ENCODE measurements around the gene CEP152.
A peak's percentile ranks its signal among the peaks of the same experiment; 100 is the strongest.

CEP152 gene

GRCh38 chr15:48834756-48835155 lies 23.9 kb upstream of the CEP152 start:
- Histone ChIP-seq H3K36me3 (ENCODE audit: control insufficient read depth, insufficient read depth, low read length) (no peaks in the 10 kb centered on the region), H3K9me3 (ENCODE audit: control insufficient read depth, low read length) (peaks cover 8% of the 10 kb centered on the region), H3K27ac (ENCODE audit: low read depth, low read length, severe bottlenecking) (no peak overlapping the region), H3K4me1 (ENCODE audit: control insufficient read depth, insufficient read depth, low read length, poor library complexity, severe bottlenecking) (no peaks in the 10 kb centered on the region), H3K4me3 (ENCODE audit: extremely low read depth, insufficient read depth, low read length, poor library complexity, severe bottlenecking) (no peak overlapping the region)
- 87 to 94% methylated on average over 3 to 5 of the region's 5 CpGs for WGBS, 2 experiments (ENCODE audit: insufficient coverage in 2 of 2)

- Histone ChIP-seq H3K27ac (ENCODE audit: low read depth, low read length, severe bottlenecking) (no peak overlapping the region), H3K4me1 (ENCODE audit: control insufficient read depth, insufficient read depth, low read length, poor library complexity, severe bottlenecking) (no peaks in the 10 kb centered on the region), H3K36me3 (ENCODE audit: control insufficient read depth, insufficient read depth, low read length) (no peaks in the 10 kb centered on the region), H3K9me3 (ENCODE audit: control insufficient read depth, low read length) (peaks cover 8% of the 10 kb centered on the region), H3K4me3 (ENCODE audit: extremely low read depth, insufficient read depth, low read length, poor library complexity, severe bottlenecking) (no peak overlapping the region)
Observed at GRCh38 chr15:48833526-48834239, 22.8 kb upstream of the CEP152 start.

DNA sequence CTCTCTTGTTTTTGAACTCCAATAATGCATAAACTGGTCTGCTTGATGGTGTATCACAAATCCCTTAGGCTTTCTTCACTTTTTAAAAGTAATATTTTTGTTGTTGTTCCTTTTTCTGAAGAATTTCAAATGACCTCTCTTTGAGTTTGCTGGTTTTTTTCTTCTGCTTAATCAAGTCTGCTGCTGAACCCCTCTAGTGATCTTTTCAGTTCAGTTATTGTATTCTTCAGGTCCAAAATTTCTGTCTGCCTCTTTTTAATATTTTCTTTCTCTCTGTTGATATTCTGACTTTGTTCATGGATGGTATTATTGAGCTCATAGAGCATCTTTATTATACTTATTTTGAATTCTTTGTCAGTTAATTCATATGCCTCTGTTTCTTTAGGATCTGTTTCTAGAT lies 21.8 kb upstream of the CEP152 start:
- H3K4me3 ChIP-seq (ENCODE audit: extremely low read depth, insufficient read depth, low read length, poor library complexity, severe bottlenecking) = no peak overlapping the region
- H3K27ac ChIP-seq (ENCODE audit: low read depth, low read length, severe bottlenecking) = no peak overlapping the region
- no peaks in the 10 kb centered on the region for H3K36me3 ChIP-seq (ENCODE audit: control insufficient read depth, insufficient read depth, low read length)
- peaks cover 8% of the 10 kb centered on the region for H3K9me3 ChIP-seq (ENCODE audit: control insufficient read depth, low read length)
- no peaks in the 10 kb centered on the region for H3K4me1 ChIP-seq (ENCODE audit: control insufficient read depth, insufficient read depth, low read length, poor library complexity, severe bottlenecking)

- Histone ChIP-seq H3K36me3 (ENCODE audit: control insufficient read depth, insufficient read depth, low read length) (no peaks in the 10 kb centered on the region), H3K4me1 (ENCODE audit: control insufficient read depth, insufficient read depth, low read length, poor library complexity, severe bottlenecking) (no peaks in the 10 kb centered on the region), H3K9me3 (ENCODE audit: control insufficient read depth, low read length) (peaks cover 8% of the 10 kb centered on the region), H3K4me3 (ENCODE audit: extremely low read depth, insufficient read depth, low read length, poor library complexity, severe bottlenecking) (no peak overlapping the region), H3K27ac (ENCODE audit: low read depth, low read length, severe bottlenecking) (no peak overlapping the region)
Observed at GRCh38 chr15:48828906-48829305, 18.0 kb upstream of the CEP152 start.

GRCh38 chr15:48828471-48828870 lies 17.6 kb upstream of the CEP152 start:
- H3K9me3 ChIP-seq (ENCODE audit: control insufficient read depth, low read length) = peaks cover 8% of the 10 kb centered on the region
- H3K36me3 ChIP-seq (ENCODE audit: control insufficient read depth, insufficient read depth, low read length) = no peaks in the 10 kb centered on the region
- H3K4me3 ChIP-seq (ENCODE audit: extremely low read depth, insufficient read depth, low read length, poor library complexity, severe bottlenecking) = no peak overlapping the region
- H3K27ac ChIP-seq (ENCODE audit: low read depth, low read length, severe bottlenecking) = no peak overlapping the region
- 100% methylated on average over 1 of the region's 4 CpGs; no CpG with 5 or more reads in 1 of the 2 experiments for WGBS, 2 experiments (ENCODE audit: insufficient coverage in 2 of 2)
- peaks cover 1% of the 10 kb centered on the region for H3K4me1 ChIP-seq (ENCODE audit: control insufficient read depth, insufficient read depth, low read length, poor library complexity, severe bottlenecking)

DNA sequence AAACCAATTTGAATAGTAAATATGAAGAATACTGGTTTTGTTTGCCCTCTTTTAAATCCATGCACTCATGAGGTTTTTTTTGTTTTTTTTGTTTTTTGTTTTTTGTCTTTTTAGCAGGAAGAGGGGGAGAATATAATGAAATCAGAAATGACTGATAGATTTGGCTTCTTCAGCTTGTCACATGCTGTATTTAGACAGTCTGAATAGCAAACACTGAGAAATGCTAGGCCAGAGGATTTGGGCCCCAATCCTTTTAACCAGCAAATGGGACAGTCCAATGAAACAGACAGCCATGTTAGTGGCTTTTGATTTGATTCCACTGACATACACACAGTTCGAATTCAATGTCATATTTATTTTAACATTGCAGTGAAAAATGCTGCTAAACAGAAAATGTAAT lies 14.2 kb upstream of the CEP152 start:
- Histone ChIP-seq H3K36me3 (ENCODE audit: control insufficient read depth, insufficient read depth, low read length) (no peaks in the 10 kb centered on the region), H3K27ac (ENCODE audit: low read depth, low read length, severe bottlenecking) (no peak overlapping the region), H3K4me3 (ENCODE audit: extremely low read depth, insufficient read depth, low read length, poor library complexity, severe bottlenecking) (no peak overlapping the region), H3K4me1 (ENCODE audit: control insufficient read depth, insufficient read depth, low read length, poor library complexity, severe bottlenecking) (peaks cover 8% of the 10 kb centered on the region), H3K9me3 (ENCODE audit: control insufficient read depth, low read length) (no peaks in the 10 kb centered on the region)
- no CpG with 5 or more reads among the region's 1 CpG for WGBS, 2 experiments (ENCODE audit: insufficient coverage in 2 of 2)

DNA sequence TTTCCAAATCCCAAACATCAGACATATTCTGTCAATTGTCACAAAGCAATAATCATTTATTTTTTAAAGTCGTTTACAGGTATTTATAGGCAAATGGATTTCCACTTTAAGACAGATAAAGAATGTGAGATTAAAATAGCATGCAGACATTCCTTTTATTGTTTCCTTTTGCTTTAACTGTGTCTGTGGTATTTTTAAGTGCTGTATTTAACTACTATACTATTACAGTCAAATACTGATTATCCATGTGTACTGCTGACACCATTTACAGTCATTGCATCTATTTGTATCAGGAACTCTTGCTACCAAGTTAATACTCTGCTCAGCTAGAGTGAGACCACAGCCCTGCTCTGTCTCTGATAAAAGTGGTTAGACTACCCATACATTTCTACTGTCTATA lies 12.8 kb upstream of the CEP152 start:
- Histone ChIP-seq H3K9me3 (ENCODE audit: control insufficient read depth, low read length) (no peaks in the 10 kb centered on the region), H3K4me1 (ENCODE audit: control insufficient read depth, insufficient read depth, low read length, poor library complexity, severe bottlenecking) (peaks cover 8% of the 10 kb centered on the region), H3K27ac (ENCODE audit: low read depth, low read length, severe bottlenecking) (no peak overlapping the region), H3K4me3 (ENCODE audit: extremely low read depth, insufficient read depth, low read length, poor library complexity, severe bottlenecking) (no peak overlapping the region), H3K36me3 (ENCODE audit: control insufficient read depth, insufficient read depth, low read length) (no peaks in the 10 kb centered on the region)
- no CpG with 5 or more reads among the region's 1 CpG for WGBS, 2 experiments (ENCODE audit: insufficient coverage in 2 of 2)

DNA sequence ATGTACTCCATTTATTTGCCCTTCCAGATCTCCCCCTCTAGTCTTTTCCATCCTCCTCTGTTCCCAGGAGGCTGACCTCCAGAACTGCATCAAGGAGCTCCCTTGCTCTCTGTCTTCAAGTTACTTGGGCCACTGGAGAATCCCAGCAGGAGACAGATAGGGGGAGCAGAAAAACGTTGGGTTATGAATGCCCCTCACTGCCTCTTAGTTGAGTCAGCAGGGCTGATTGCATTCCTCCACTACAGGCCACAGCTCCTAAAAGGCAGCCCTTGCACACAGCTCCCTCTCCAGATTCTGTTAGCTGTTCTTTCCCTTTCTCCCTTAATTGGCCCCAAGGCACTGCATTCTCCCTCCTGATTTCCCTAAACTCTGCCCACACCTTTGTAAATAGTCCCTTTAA lies 12.4 kb upstream of the CEP152 start:
- no peak overlapping the region for H3K4me3 ChIP-seq (ENCODE audit: extremely low read depth, insufficient read depth, low read length, poor library complexity, severe bottlenecking)
- 0% methylated on average over 1 of the region's 1 CpG; no CpG with 5 or more reads in 1 of the 2 experiments for WGBS, 2 experiments (ENCODE audit: insufficient coverage in 2 of 2)
- H3K27ac ChIP-seq (ENCODE audit: low read depth, low read length, severe bottlenecking) = no peak overlapping the region
- H3K9me3 ChIP-seq (ENCODE audit: control insufficient read depth, low read length) = no peaks in the 10 kb centered on the region
- H3K4me1 ChIP-seq (ENCODE audit: control insufficient read depth, insufficient read depth, low read length, poor library complexity, severe bottlenecking) = peaks cover 8% of the 10 kb centered on the region
- no peaks in the 10 kb centered on the region for H3K36me3 ChIP-seq (ENCODE audit: control insufficient read depth, insufficient read depth, low read length)

GRCh38 chr15:48814286-48814685 lies 3.4 kb upstream of the CEP152 start:
- WGBS, 2 experiments (ENCODE audit: insufficient coverage in 2 of 2) = 88 to 90% methylated on average over 1 to 2 of the region's 2 CpGs
- no peak overlapping the region for H3K27ac ChIP-seq (ENCODE audit: low read depth, low read length, severe bottlenecking)
- no peak overlapping the region for H3K4me3 ChIP-seq (ENCODE audit: extremely low read depth, insufficient read depth, low read length, poor library complexity, severe bottlenecking)
- no peaks in the 10 kb centered on the region for H3K4me1 ChIP-seq (ENCODE audit: control insufficient read depth, insufficient read depth, low read length, poor library complexity, severe bottlenecking)
- no peaks in the 10 kb centered on the region for H3K9me3 ChIP-seq (ENCODE audit: control insufficient read depth, low read length)
- no peaks in the 10 kb centered on the region for H3K36me3 ChIP-seq (ENCODE audit: control insufficient read depth, insufficient read depth, low read length)

DNA sequence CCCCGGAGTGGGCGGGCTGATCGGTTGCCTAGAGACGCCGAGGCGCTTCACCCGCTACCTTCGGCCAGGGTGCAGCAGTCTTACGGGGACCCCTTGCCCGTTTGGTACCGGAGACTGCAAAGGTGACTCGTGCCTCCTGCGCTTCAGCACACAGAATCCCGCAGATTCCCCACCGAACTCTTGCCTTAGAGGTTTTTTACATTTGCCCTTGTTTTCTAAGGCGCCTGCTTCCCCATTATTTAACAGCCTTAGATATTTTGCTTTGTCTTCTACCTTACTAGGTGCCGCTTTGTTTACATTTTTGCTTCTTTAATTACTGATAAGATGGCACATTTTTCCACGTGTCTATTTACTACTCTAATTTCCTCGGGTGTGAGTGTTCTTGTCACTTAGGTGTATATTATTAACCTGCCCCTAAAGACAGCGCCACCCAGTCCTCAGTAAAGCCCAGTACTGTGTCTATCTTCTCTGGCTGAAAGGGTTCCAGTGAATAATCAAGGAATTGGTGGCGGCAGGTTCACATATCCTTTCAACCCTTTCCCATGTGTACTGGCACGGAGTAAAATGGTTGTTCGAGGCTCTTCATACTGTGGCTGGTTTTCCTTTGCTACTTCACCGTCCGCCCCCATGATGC lies 573 bp upstream of the CEP152 start:
- Histone ChIP-seq H3K36me3 (ENCODE audit: control insufficient read depth, insufficient read depth, low read length) (no peaks in the 10 kb centered on the region), H3K4me3 (ENCODE audit: extremely low read depth, insufficient read depth, low read length, poor library complexity, severe bottlenecking) (peak overlapping the region; percentile 87), H3K27ac (ENCODE audit: low read depth, low read length, severe bottlenecking) (no peak overlapping the region), H3K4me1 (ENCODE audit: control insufficient read depth, insufficient read depth, low read length, poor library complexity, severe bottlenecking) (peaks cover under 1% of the 10 kb centered on the region), H3K9me3 (ENCODE audit: control insufficient read depth, low read length) (no peaks in the 10 kb centered on the region)
- 0 to 17% methylated on average over 16 to 19 of the region's 25 CpGs for WGBS, 2 experiments (ENCODE audit: insufficient coverage in 2 of 2)

- Histone ChIP-seq H3K4me3 (ENCODE audit: extremely low read depth, insufficient read depth, low read length, poor library complexity, severe bottlenecking) (no peak overlapping the region), H3K4me1 (ENCODE audit: control insufficient read depth, insufficient read depth, low read length, poor library complexity, severe bottlenecking) (peaks cover 6% of the 10 kb centered on the region), H3K36me3 (ENCODE audit: control insufficient read depth, insufficient read depth, low read length) (no peaks in the 10 kb centered on the region), H3K27ac (ENCODE audit: low read depth, low read length, severe bottlenecking) (no peak overlapping the region), H3K9me3 (ENCODE audit: control insufficient read depth, low read length) (no peaks in the 10 kb centered on the region)
- 37 to 60% methylated on average over 1 to 2 of the region's 2 CpGs for WGBS, 2 experiments (ENCODE audit: insufficient coverage in 2 of 2)
Observed at GRCh38 chr15:48806151-48806550, 4.7 kb downstream of the CEP152 start.
